ENCODE measurements around the gene MYL10.
"Not testable (repeated sequence)": the region's sequence is repeated elsewhere in the genome, so short reads cannot be mapped to it uniquely, and the experiment has no call there.

The MYL10 gene

GRCh38 chr7:101622609-101623173 is 6.4 kb downstream of the MYL10 start:
- in situ Hi-C loops (cut with HindIII; ENCODE audit: low sequenced_read_pairs): no loop called here

GRCh38 chr7:101620991-101621390 is 8.1 kb downstream of the MYL10 start:
- in situ Hi-C loops (cut with HindIII; ENCODE audit: low sequenced_read_pairs): no loop called here

- in situ Hi-C loops (cut with HindIII; ENCODE audit: low sequenced_read_pairs): no loop called here
Measured at GRCh38 chr7:101620395-101620794, 8.7 kb downstream of the MYL10 start.

- in situ Hi-C loops (cut with HindIII; ENCODE audit: low sequenced_read_pairs): no loop called here
Measured at GRCh38 chr7:101618916-101619315, 10.2 kb downstream of the MYL10 start.

- in situ Hi-C loops (cut with HindIII; ENCODE audit: low sequenced_read_pairs): no loop called here
Measured at GRCh38 chr7:101618207-101618839, 10.8 kb downstream of the MYL10 start.

GRCh38 chr7:101617451-101618206 is 11.5 kb downstream of the MYL10 start:
- in situ Hi-C loops (cut with HindIII; ENCODE audit: low sequenced_read_pairs): no loop called here

GRCh38 chr7:101615446-101615845 is 13.7 kb downstream of the MYL10 start:
- in situ Hi-C loops (cut with HindIII; ENCODE audit: low sequenced_read_pairs): no loop called here

- in situ Hi-C loops (cut with HindIII; ENCODE audit: low sequenced_read_pairs): no loop called here
Measured at GRCh38 chr7:101614939-101615302, 14.2 kb downstream of the MYL10 start.

- in situ Hi-C loops (cut with HindIII; ENCODE audit: low sequenced_read_pairs): no loop called here
Measured at GRCh38 chr7:101614098-101614938, 14.8 kb downstream of the MYL10 start.

- in situ Hi-C loops (cut with HindIII; ENCODE audit: low sequenced_read_pairs): no loop called here
Measured at GRCh38 chr7:101612885-101613515, 16.1 kb downstream of the MYL10 start.

GRCh38 chr7:101608772-101609713 is 20.1 kb downstream of the MYL10 start:
- in situ Hi-C loops (cut with HindIII; ENCODE audit: low sequenced_read_pairs): no loop called here

GRCh38 chr7:101606498-101606923 is 22.6 kb downstream of the MYL10 start:
- in situ Hi-C loops (cut with HindIII; ENCODE audit: low sequenced_read_pairs): no loop called here

- in situ Hi-C loops (cut with HindIII; ENCODE audit: low sequenced_read_pairs): no loop called here
Measured at GRCh38 chr7:101605611-101606497, 23.2 kb downstream of the MYL10 start.

- in situ Hi-C loops (cut with HindIII; ENCODE audit: low sequenced_read_pairs): not testable (repeated sequence)
Measured at GRCh38 chr7:101604934-101605332, 24.2 kb downstream of the MYL10 start.

GRCh38 chr7:101604331-101604933 is 24.7 kb downstream of the MYL10 start:
- in situ Hi-C loops (cut with HindIII; ENCODE audit: low sequenced_read_pairs): no loop called here

GRCh38 chr7:101602484-101603241 is 26.4 kb downstream of the MYL10 start:
- in situ Hi-C loops (cut with HindIII; ENCODE audit: low sequenced_read_pairs): no loop called here

GRCh38 chr7:101602082-101602481 is 27.0 kb downstream of the MYL10 start:
- in situ Hi-C loops (cut with HindIII; ENCODE audit: low sequenced_read_pairs): no loop called here

- in situ Hi-C loops (cut with HindIII; ENCODE audit: low sequenced_read_pairs): loop anchor here (5.0 kb wide), 1 partner anchor 42 kb away; no protein-coding TSS in a partner anchor
Measured at GRCh38 chr7:101599787-101600186, 29.3 kb downstream of the MYL10 start.
